Endothelial cell of umbilical vein (primary cell): ENCODE results near the gene NRDC. TPM values are rescaled to one million over a fixed set of nuclear protein-coding genes. Genes with fewer than 3 reads are reported as not detected.

ENCODE experiments used
- BruUV-seq: library from RNA; stranded (reverse); fragments of 400-500 nt; replicated peaks from 2 replicates; lab custom pipeline; 2021; lab: Mats Ljungman, UMichigan
- CTCF ChIA-PET: fragments of 300-600, 350-600 bp; sonication (Branson Sonifier 250); formaldehyde crosslinking; loops from one replicate; lab custom pipeline; 2021; ENCODE audit warnings: antibody characterized with exemption, inconsistent platforms; lab: Charles Lee
- POLR2A ChIA-PET: fragments of 300-600, 350-600 bp; sonication (Branson Sonifier 250); formaldehyde crosslinking; loops from one replicate; lab custom pipeline; 2021; ENCODE audit warnings: antibody characterized with exemption, inconsistent platforms; lab: Charles Lee
- DNase-seq: peaks from one replicate; pipeline ENCODE4 v3.0.0-alpha.2; 2011; ENCODE audit warnings: low read depth, low spot score
- FAIRE-seq: peaks from 2 replicates; lab custom pipeline; 2011; peaks lifted over from hg19 to GRCh38; lab: Jason Lieb, UNC
- H2AFZ ChIP-seq: 2 replicates; pipeline ENCODE4 v1.6.0; 2012; ENCODE audit warnings: low read depth, low read length, control low read depth, inconsistent platforms
- H3K27ac ChIP-seq: 2 replicates; pipeline ENCODE4 v1.5.1; 2011; ENCODE audit warnings: low read depth, mild to moderate bottlenecking, control low read depth, low read length, moderate library complexity; ENCODE audit not compliant: insufficient read depth
- H3K27me3 ChIP-seq, 2 experiments: 2 replicates each; pipeline versions ENCODE4 v1.6.0 to v1.6.1; 2011; ENCODE audit warnings: low read length in 2 of 2, mixed read lengths in 1 of 2; ENCODE audit not compliant: control insufficient read depth in 2 of 2, insufficient read depth in 2 of 2
- H3K36me3 ChIP-seq, 2 experiments: 2 replicates in 1 of 2; 3 replicates in 1 of 2; pipeline ENCODE4 v1.5.1; 2011; ENCODE audit warnings: low read length in 2 of 2, mild to moderate bottlenecking in 1 of 2, moderate library complexity in 1 of 2; ENCODE audit not compliant: control insufficient read depth in 2 of 2, insufficient read depth in 2 of 2; ENCODE audit errors: extremely low read depth in 1 of 2
- H3K4me1 ChIP-seq: 3 replicates; pipeline ENCODE4 v1.5.1; 2011; ENCODE audit warnings: mild to moderate bottlenecking, low read length; ENCODE audit not compliant: control insufficient read depth, insufficient read depth; ENCODE audit errors: extremely low read depth
- H3K4me2 ChIP-seq: 2 replicates; pipeline ENCODE4 v1.6.1; 2011; ENCODE audit warnings: low read length, control low read depth, mixed read lengths; ENCODE audit not compliant: insufficient read depth
- H3K4me3 ChIP-seq, 3 experiments: fragments of 200-600 bp in 1 of 3; sonication (generic), shearing (Covaris generic) in 1 of 3; replicated peaks in 1 of 3; 2 replicates each; pipeline ENCODE4 v1.5.1; 2011 to 2016; ENCODE audit warnings: control low read depth in 3 of 3, low read length in 3 of 3, mild to moderate bottlenecking in 2 of 3, inconsistent platforms in 1 of 3, low read depth in 1 of 3, moderate library complexity in 1 of 3; ENCODE audit not compliant: insufficient read depth in 1 of 3
- H3K79me2 ChIP-seq: 2 replicates; pipeline ENCODE4 v1.6.0; 2012; ENCODE audit warnings: low read length, inconsistent platforms; ENCODE audit not compliant: control insufficient read depth, insufficient read depth
- H3K9ac ChIP-seq: replicated peaks from 2 replicates; pipeline ENCODE3; 2011; ENCODE audit warnings: low read length, control low read depth; ENCODE audit not compliant: insufficient read depth; ENCODE audit errors: extremely low read depth
- H3K9me1 ChIP-seq: replicated peaks from 3 replicates; pipeline ENCODE4 v1.6.0; 2011; ENCODE audit warnings: mild to moderate bottlenecking, low read length; ENCODE audit not compliant: control insufficient read depth, insufficient read depth; ENCODE audit errors: extremely low read depth
- H3K9me3 ChIP-seq: replicated peaks from 2 replicates; pipeline ENCODE4 v1.5.1; 2012; ENCODE audit warnings: low read length, inconsistent platforms; ENCODE audit not compliant: control insufficient read depth, insufficient read depth
- H4K20me1 ChIP-seq: replicated peaks from 2 replicates; pipeline ENCODE3; 2011; ENCODE audit warnings: mild to moderate bottlenecking, low read length; ENCODE audit not compliant: control insufficient read depth, insufficient read depth; ENCODE audit errors: extremely low read depth
- EZH2 ChIP-seq: IDR thresholded peaks from 2 replicates; pipeline ENCODE4 v1.6.1; 2012; ENCODE audit warnings: borderline replicate concordance, low read depth, mild to moderate bottlenecking, moderate library complexity, low read length, inconsistent platforms; ENCODE audit not compliant: severe bottlenecking
- FOS ChIP-seq: IDR thresholded peaks from 2 replicates; pipeline ENCODE4 v1.6.1; 2011; ENCODE audit warnings: mild to moderate bottlenecking, low read length, moderate library complexity, borderline replicate concordance; ENCODE audit not compliant: insufficient read depth
- GATA2 ChIP-seq: IDR thresholded peaks from 2 replicates; pipeline ENCODE4 v1.7.0; 2011; ENCODE audit warnings: low read depth, mild to moderate bottlenecking, moderate library complexity, mixed read lengths, low read length; ENCODE audit not compliant: insufficient read length, insufficient read depth
- JUN ChIP-seq: IDR thresholded peaks from 2 replicates; pipeline ENCODE4 v1.6.1; 2011; ENCODE audit warnings: borderline replicate concordance, low read depth; ENCODE audit not compliant: insufficient read length, insufficient read depth
- MYC ChIP-seq: IDR thresholded peaks from one replicate; pipeline ENCODE4 v1.6.1; 2011; ENCODE audit warnings: mild to moderate bottlenecking, low read depth, low read length
- POLR2A ChIP-seq: IDR thresholded peaks from 2 replicates; pipeline ENCODE4 v1.6.1; 2012; ENCODE audit warnings: low read depth, mild to moderate bottlenecking, control low read depth, low read length
- POLR2AphosphoS5 ChIP-seq: IDR thresholded peaks from 2 replicates; pipeline ENCODE4 v1.6.1; 2012; ENCODE audit warnings: low read depth, mild to moderate bottlenecking, control low read depth, low read length, moderate library complexity; ENCODE audit not compliant: insufficient read depth
- dilution Hi-C: fragments of 300-500 bp; cut with MboI; formaldehyde crosslinking; loops from one replicate; pipeline ENCODE4 v1.15.0; 2019; ENCODE audit warnings: low sequenced_read_pairs; ENCODE audit not compliant: extremely low pct_ligation_motif_present
- intact Hi-C: fragments of 100-400 bp; cut with micrococcal nuclease; formaldehyde crosslinking; loops from one replicate; pipeline ENCODE4 v1.10.0; 2022
- polyA plus RNA-seq, 4 experiments: library from polyadenylated mRNA; depleted of rRNA in 3 of 4; stranded (reverse) in 3 of 4; unstranded in 1 of 4; fragments of >200 nt; gene quantifications; 2 replicates each; pipeline versions ENCODE4 v1.2.1 to v1.2.3, GENCODE V29; 2011 to 2012; ENCODE audit warnings: missing spikeins in 1 of 4
- total RNA-seq: library from RNA; stranded (reverse); gene quantifications from 2 replicates; pipeline ENCODE4 v1.2.3, GENCODE V29; 2021
- TF ChIP-seq, protein P1 (sequence below): IDR thresholded peaks from 2 replicates; pipeline ENCODE4 v1.6.1; 2011; ENCODE audit not compliant: insufficient read depth, insufficient read length
- TF ChIP-seq, protein P2 (sequence below), 2 donors: IDR thresholded peaks; 1 replicate in 1 of 2; 2 replicates in 1 of 2; pipeline ENCODE4 v1.5.1; 2011; ENCODE audit warnings: low read length in 2 of 2, mild to moderate bottlenecking in 2 of 2, moderate library complexity in 2 of 2, control low read depth in 1 of 2, inconsistent platforms in 1 of 2, low read depth in 1 of 2; ENCODE audit not compliant: insufficient read depth in 1 of 2; ENCODE audit errors: extremely low read depth in 1 of 2

The NRDC gene
- total and polyA plus RNA-seq, 2 donors (not counting 3 experiments of a cell fraction or from before 2014, with no cell fraction given) = 41.8 to 146 TPM

DNA sequence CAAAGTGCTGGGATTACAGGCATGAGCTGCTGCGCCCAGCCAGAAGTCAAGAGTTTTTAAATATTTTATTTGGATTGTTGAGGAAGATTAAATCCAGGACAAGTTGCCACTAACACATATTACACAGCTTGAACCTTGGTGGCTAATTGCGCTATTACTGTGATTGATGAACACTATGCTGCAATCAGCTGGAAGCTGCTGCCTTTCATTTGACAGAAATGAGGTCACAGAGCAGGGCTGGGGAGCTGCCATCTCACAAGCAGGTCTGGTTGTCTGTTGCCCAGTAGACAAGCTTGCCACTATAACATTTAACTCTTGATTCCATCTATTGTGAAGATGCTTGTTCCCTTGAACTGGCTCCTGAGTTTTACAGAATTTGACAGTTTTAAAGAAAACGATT lies 37.4 kb upstream of the NRDC start:
- Histone ChIP-seq H2AFZ (no peak overlapping the region), H3K4me3 (no peak overlapping the region), H4K20me1 (no peaks in the 10 kb centered on the region), H3K36me3 (no peaks in the 10 kb centered on the region), H3K9ac (no peak overlapping the region), H3K4me1 (peaks cover 11% of the 10 kb centered on the region), H3K27ac (no peak overlapping the region), H3K27me3 (no peaks in the 10 kb centered on the region), H3K9me3 (no peaks in the 10 kb centered on the region), H3K9me1 (no peaks in the 10 kb centered on the region), H3K4me2 (no peak overlapping the region), H3K79me2 (no peaks in the 10 kb centered on the region)
- ChIA-PET POLR2A (no interaction called here), CTCF (interaction anchor here (1.4 kb wide), 1 partner anchor 9 kb away, joined by 5 read pairs; no protein-coding TSS in a partner anchor)
- dilution Hi-C loops = no loop called here
- intact Hi-C loops = no loop called here
- DNase-seq (no peak), FAIRE-seq (no peak)
- no peak for TF ChIP-seq JUN
- no peak for TF ChIP-seq POLR2AphosphoS5
- TF ChIP-seq, protein P1, sequence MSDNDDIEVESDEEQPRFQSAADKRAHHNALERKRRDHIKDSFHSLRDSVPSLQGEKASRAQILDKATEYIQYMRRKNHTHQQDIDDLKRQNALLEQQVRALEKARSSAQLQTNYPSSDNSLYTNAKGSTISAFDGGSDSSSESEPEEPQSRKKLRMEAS = no peak
- no peak for TF ChIP-seq POLR2A
- TF ChIP-seq EZH2 = no peak
- TF ChIP-seq, protein P2, sequence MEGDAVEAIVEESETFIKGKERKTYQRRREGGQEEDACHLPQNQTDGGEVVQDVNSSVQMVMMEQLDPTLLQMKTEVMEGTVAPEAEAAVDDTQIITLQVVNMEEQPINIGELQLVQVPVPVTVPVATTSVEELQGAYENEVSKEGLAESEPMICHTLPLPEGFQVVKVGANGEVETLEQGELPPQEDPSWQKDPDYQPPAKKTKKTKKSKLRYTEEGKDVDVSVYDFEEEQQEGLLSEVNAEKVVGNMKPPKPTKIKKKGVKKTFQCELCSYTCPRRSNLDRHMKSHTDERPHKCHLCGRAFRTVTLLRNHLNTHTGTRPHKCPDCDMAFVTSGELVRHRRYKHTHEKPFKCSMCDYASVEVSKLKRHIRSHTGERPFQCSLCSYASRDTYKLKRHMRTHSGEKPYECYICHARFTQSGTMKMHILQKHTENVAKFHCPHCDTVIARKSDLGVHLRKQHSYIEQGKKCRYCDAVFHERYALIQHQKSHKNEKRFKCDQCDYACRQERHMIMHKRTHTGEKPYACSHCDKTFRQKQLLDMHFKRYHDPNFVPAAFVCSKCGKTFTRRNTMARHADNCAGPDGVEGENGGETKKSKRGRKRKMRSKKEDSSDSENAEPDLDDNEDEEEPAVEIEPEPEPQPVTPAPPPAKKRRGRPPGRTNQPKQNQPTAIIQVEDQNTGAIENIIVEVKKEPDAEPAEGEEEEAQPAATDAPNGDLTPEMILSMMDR (IDR thresholded peaks at IDR 0.05; ENCODE audit: extremely low read depth in 1 of 2, insufficient read depth in 1 of 2, low read depth in 1 of 2, low read length in 2 of 2) = no peak
- no peak for TF ChIP-seq GATA2
- TF ChIP-seq MYC = no peak
- no peak for TF ChIP-seq FOS
- BruUV-seq = no TSS peak
